ENCODE data around the gene IL1A. TPM values are rescaled to one million over a fixed set of nuclear protein-coding genes. Genes with fewer than 3 reads are reported as not detected.

IL1A gene
- total RNA-seq, 1 donor from 2014 or later, result 0.43 TPM

DNA sequence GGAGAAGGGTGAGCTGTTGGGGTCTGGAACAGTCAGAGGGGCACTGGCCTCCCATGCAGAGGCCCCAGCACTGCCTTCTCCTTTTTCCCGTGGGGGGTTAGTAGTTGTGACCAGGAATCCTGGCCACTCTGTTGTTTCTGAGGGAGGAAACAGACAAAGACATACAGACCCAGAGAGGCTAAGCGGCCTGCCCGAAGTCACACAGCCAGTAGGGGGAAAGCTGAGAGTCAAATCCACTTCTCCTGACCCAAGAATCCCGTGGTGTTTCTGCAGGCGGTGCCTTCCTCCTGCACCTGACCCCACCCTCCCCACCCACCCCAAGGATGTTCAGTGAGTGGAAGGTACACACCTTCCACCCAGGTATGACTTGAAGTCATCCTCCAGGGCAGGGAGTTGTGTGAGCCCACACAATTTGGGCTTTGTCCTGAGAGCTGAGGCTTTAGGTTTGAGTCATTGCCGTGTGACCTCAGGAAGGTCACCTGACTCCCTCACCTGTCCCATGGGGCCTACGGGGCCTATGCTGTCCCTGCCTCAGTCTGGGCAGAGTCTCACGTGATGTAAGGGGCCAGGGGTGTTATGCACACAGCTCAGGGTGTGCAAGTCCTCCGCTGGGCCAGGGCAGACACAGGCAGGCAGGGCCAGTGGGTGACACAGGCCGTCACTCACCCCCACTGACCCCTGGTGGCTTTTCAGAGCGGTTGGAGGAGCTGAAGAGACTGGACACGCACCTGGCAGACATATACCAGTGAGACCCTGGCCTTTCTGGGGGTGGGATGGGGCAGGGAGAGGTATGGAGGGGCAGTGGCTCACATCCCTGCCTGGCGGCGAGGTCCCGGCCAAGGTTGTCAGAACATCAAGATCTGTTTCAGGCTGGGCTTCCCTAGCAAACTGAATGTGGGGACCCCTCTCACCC is 58.5 kb downstream of the IL1A start:
- H3K4me2 ChIP-seq (ENCODE audit: low read length), result no peak overlapping the region
- FAIRE-seq (no peak), DNase-seq (ENCODE audit: low read depth) (no peak)
- peak overlapping the region; percentile 62 for H3K9ac ChIP-seq (ENCODE audit: low read length)
- H3K36me3 ChIP-seq (ENCODE audit: insufficient read depth, low read length), result no peaks in the 10 kb centered on the region
- no peak overlapping the region for H2AFZ ChIP-seq (ENCODE audit: low read depth, low read length)
- no peaks in the 10 kb centered on the region for H3K9me3 Mint-ChIP-seq (ENCODE audit: unreplicated experiment)
- no peak overlapping the region for H3K4me3 ChIP-seq (ENCODE audit: insufficient read depth, low read depth, low read length)
- no peaks in the 10 kb centered on the region for H3K27me3 ChIP-seq (ENCODE audit: insufficient read depth, low read length)
- peaks cover 10% of the 10 kb centered on the region for H3K4me1 Mint-ChIP-seq (ENCODE audit: low read depth, unreplicated experiment)
- no peaks in the 10 kb centered on the region for H3K36me3 Mint-ChIP-seq (ENCODE audit: low read depth, unreplicated experiment)
- peaks cover 31% of the 10 kb centered on the region for H3K27me3 Mint-ChIP-seq (ENCODE audit: low read depth, unreplicated experiment)
- TF ChIP-seq EZH2 (IDR thresholded peaks at IDR 0.05; ENCODE audit: insufficient read depth, low read length), result no peak
- TF ChIP-seq, protein P1, sequence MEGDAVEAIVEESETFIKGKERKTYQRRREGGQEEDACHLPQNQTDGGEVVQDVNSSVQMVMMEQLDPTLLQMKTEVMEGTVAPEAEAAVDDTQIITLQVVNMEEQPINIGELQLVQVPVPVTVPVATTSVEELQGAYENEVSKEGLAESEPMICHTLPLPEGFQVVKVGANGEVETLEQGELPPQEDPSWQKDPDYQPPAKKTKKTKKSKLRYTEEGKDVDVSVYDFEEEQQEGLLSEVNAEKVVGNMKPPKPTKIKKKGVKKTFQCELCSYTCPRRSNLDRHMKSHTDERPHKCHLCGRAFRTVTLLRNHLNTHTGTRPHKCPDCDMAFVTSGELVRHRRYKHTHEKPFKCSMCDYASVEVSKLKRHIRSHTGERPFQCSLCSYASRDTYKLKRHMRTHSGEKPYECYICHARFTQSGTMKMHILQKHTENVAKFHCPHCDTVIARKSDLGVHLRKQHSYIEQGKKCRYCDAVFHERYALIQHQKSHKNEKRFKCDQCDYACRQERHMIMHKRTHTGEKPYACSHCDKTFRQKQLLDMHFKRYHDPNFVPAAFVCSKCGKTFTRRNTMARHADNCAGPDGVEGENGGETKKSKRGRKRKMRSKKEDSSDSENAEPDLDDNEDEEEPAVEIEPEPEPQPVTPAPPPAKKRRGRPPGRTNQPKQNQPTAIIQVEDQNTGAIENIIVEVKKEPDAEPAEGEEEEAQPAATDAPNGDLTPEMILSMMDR (IDR thresholded peaks at IDR 0.05; ENCODE audit: insufficient read depth, low read depth, low read length), result no peak
- H3K27ac Mint-ChIP-seq (ENCODE audit: unreplicated experiment), result no peak overlapping the region
- H4K20me1 ChIP-seq (ENCODE audit: insufficient read depth, low read length), result no peaks in the 10 kb centered on the region
- H3K4me1 ChIP-seq (ENCODE audit: insufficient read depth, low read length), result peaks cover 5% of the 10 kb centered on the region
- H3K27ac ChIP-seq (ENCODE audit: low read depth, low read length), result no peak overlapping the region
- no peaks in the 10 kb centered on the region for H3K79me2 ChIP-seq (ENCODE audit: insufficient read depth, low read length)
- H3K4me3 Mint-ChIP-seq (ENCODE audit: unreplicated experiment), result no peak overlapping the region
- no peaks in the 10 kb centered on the region for H3K9me3 ChIP-seq (ENCODE audit: insufficient read depth, low read depth, low read length)

DNA sequence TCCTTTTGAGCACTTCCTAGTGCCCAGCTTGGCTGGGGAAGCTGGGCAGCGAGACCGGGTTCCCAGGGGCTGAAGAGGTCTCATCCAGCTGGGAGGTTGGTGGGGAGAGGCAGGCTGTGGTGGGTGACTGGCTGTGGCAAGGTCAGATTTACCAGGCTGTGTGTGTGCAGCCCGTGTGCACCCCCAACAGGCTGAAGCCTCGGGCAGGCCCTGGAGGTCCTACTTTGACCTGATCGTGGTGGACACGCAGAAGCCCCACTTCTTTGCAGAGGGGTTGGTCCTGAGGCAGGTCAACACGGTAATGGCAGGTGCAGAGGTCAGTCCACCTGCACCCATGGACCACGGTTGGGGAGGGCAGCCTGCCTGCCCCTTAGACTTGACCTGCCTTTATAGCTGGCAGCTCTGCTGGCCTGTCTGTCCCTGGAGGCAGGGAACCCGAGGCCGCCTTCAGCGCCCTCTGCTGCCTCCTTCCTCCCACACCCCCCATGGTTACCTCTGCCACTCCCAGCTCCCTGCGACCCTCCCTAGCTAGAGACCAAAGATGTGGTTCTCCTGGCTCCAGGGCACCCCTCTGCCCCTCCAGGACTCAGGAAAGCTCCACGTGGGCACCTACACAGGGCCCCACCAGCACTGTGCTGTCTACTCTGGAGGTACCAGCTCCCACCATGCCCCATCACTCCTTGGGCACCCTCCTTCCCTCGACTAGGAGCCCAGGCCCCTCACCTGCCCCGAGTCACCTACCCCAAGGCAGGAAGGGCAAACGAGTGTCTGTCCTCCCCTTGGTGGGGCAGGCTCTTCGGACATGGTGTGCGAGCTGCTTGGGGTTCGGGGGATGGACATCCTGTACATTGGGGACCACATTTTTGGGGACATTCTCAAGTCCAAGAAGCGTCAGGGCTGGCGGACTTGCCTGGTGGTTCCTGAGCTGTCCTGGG is 59.4 kb downstream of the IL1A start:
- Histone ChIP-seq H3K36me3 (ENCODE audit: insufficient read depth, low read length) (no peaks in the 10 kb centered on the region), H3K4me3 (ENCODE audit: insufficient read depth, low read depth, low read length) (no peak overlapping the region), H3K9ac (ENCODE audit: low read length) (no peak overlapping the region), H3K9me3 (ENCODE audit: insufficient read depth, low read depth, low read length) (no peaks in the 10 kb centered on the region), H3K27me3 (ENCODE audit: insufficient read depth, low read length) (no peaks in the 10 kb centered on the region), H3K4me1 (ENCODE audit: insufficient read depth, low read length) (peaks cover 5% of the 10 kb centered on the region), H4K20me1 (ENCODE audit: insufficient read depth, low read length) (no peaks in the 10 kb centered on the region), H3K27ac (ENCODE audit: low read depth, low read length) (no peak overlapping the region), H3K79me2 (ENCODE audit: insufficient read depth, low read length) (no peaks in the 10 kb centered on the region), H3K4me2 (ENCODE audit: low read length) (no peak overlapping the region), H2AFZ (ENCODE audit: low read depth, low read length) (no peak overlapping the region)
- H3K27me3 Mint-ChIP-seq (ENCODE audit: low read depth, unreplicated experiment), result peaks cover 32% of the 10 kb centered on the region
- no peak for DNase-seq (ENCODE audit: low read depth)
- no peak overlapping the region for H3K27ac Mint-ChIP-seq (ENCODE audit: unreplicated experiment)
- FAIRE-seq, result no peak
- H3K9me3 Mint-ChIP-seq (ENCODE audit: unreplicated experiment), result no peaks in the 10 kb centered on the region
- peaks cover 10% of the 10 kb centered on the region for H3K4me1 Mint-ChIP-seq (ENCODE audit: low read depth, unreplicated experiment)
- H3K4me3 Mint-ChIP-seq (ENCODE audit: unreplicated experiment), result no peak overlapping the region
- no peak for TF ChIP-seq EZH2 (IDR thresholded peaks at IDR 0.05; ENCODE audit: insufficient read depth, low read length)
- TF ChIP-seq, protein P1 (IDR thresholded peaks at IDR 0.05; ENCODE audit: insufficient read depth, low read depth, low read length), result no peak
- H3K36me3 Mint-ChIP-seq (ENCODE audit: low read depth, unreplicated experiment), result no peaks in the 10 kb centered on the region

All from astrocyte (in vitro differentiated cells and primary cell).